ENCODE data around the gene IQCK.

IQCK gene

DNA sequence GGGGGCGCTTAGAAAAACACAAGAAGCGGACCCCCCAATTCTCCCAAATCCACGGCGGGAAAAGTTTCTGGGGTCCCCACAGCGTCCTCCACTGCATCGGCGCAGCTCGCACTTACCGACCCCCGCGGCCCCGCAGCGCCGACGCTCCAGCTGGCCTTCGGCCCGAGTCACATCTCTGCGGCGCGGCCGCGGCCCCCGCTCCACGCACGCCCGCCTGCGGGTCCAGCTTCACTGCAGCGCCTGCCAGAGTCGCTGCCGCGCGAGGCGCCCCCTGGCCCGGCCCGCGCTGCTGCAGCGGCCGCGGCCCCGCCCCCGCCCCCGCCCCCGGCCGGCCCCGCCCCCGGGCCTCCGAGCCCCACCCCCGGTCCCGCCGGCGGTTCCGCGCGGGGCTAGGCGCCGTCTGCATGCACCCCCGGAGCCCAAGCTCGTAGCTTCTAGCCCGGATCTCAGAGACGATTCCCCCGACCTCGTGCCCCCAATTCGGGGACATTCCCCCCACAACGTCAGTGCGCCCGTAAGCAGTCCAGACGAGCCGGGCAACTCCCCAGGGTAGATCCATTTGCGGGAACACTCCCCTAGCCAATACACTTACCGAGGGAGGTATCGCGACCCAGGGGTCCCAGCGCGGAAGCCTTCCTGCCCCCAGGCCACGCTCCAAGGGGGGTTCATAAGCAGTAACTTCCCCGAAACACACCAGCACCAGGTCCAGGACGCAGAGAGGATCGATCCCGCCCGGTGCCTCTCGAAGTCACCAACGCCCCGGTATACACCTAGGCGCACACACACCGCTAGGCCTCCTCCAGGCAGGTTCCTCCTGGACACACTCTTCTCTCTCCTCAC, 166.8 kb downstream of the IQCK start, which contains the start of gene GPRC5B:
GPRC5B (minus strand) TSS at position 238 of the 840 bp plus-strand sequence. CDS start 12,003 bp downstream, outside the sequence.
- peak; percentile 55 for DNase-seq (ENCODE audit: low spot score)

DNA sequence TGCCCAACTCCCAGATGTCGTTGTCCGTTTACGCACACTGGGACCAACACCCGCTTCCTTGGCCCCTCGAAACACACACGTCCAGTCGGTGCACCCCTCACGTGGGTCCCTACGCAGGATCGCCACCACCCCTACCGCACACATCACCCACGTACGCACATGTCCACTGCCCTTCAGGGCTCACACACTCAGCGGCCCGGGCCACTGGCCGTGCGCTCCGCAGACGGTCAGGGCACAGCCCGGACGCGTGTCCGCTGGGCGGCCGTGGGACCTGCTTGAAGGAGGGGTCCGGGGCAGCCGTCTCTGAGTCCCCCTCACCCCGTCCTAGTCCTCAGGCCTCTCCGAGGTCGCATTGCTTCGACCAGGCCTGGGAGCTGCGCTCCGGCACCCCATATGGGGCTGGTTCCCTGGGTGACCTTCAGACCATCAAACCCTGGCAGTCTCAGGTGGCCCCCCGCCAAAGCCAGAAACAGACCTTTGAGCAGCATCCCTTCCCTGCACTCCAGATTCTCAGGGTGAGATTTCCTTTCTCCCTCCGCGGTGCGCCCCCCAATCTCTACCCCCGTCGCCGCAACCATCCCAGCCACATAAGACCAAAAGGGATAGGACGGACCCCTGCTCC, 167.5 kb downstream of the IQCK start:
- no peak for DNase-seq (ENCODE audit: low spot score)

DNA sequence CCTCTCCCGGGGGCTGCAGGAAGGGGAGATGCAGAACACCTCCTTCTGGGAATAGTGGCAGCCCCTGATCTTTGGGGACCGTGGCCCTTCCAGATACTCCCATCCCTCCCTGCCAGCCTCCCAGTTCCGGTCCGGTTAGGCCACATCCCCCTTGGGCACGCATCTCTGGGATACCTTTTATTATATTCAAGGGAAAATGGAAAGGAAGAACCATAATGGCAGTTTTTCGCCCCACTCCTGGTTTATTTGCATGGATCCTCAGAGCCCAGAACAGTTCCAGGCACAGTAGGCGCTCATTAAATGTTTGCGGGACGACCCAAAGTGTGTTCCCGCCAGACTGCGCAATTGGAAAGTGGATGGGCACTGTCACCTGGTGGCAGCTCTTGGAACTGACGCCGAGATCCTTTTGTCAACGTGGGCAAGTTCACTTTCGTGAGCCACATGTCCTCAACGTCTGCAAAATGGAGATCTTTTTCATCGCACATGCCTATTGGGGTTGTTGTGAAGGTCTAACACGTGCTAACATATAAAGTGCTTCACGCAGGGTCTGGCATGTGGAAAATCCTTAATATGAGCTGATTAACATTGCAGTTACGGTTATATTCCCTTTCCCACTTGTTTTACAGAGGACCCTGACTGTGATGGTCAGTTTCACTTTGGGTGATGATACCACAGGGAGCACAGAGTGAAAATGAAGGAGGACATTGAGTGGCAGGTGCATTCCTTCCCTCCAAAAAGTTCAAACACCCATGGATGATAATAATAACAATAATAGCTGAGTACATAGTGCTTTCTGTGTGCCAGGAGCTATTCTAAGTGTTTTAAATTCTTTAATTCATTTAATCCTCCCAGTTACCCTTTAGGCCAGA, 168.2 kb downstream of the IQCK start:
- peak; percentile 71 for DNase-seq (ENCODE audit: low spot score)

DNA sequence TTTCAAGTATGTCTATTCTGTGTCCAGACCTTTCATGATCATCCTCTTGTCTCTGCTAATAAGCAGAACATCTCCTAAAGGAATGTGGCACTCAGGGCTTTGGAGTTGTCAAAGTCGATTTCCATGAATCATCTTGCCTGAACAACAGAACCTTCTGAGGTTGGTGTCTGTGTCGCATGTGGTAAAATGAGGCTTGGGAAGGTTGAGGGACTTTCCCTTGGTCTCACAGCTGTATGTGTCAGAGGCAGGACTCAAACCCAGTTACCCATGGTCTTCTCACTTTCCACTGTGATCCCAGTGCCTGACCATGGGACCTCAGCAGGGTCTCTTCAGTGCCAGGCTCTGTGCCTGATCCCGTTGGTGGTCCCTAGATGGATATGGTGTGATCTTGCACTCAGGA, 170.8 kb downstream of the IQCK start:
- no peak for DNase-seq (ENCODE audit: low spot score)

DNA sequence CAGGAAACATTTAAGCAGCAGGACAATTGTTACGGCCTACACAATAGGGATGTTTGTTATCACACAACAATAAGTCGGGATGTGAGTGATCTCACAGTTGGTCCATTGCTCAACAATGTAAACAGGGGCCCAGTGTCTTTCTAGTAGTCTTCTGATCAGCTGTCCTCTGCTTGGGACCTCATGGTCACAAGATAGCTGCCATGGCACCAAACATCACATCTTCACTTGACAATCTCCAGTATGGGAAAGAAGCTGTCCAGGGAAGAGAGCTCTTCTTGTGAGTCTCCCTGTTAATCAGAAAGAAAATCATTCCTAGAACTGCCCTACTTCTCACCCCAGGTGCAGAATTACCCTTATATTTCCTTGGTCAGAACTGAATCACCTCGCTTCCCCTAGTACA, 172.8 kb downstream of the IQCK start:
- no peak for DNase-seq (ENCODE audit: low spot score)

DNA sequence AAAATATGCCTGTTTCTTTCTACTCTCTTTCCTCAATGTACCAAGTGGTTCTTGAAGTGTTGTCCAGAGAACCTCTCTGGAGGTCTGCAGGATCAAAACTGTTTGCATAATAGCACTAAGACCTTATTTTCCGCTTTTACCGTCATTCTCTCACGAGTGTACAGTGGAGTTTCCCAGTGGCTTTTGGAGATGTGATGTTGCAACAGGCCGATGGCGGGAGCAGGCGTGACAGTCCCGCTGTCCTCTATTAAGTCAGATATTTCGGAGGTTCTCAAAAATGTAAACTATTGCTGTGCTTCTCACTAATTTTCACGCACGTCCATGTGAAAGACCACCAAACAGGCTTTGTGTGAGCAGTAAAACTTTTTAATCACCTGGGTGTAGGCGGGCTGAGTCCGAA, 174.8 kb downstream of the IQCK start:
- DNase-seq (ENCODE audit: low spot score): no peak

DNA sequence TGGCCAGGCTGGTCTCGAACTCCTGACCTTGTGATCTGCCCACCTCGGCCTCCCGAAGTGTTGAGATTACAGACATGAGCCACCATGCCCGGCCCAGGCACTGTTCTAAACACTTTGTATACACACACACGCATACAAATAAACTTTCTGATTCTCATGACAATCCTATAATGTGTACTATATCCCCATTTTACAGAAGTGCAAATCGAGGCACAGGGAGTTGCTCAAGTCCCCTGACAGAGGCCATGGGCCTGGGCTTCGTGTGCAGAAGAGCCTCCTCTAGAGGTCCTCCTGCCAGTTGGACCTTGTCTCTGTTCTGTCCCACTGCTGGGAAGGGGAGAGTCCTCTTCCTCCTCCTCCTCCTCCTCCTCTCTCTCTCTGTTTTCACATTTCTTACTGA, 176.5 kb downstream of the IQCK start:
- DNase-seq (ENCODE audit: low spot score): no peak

DNA sequence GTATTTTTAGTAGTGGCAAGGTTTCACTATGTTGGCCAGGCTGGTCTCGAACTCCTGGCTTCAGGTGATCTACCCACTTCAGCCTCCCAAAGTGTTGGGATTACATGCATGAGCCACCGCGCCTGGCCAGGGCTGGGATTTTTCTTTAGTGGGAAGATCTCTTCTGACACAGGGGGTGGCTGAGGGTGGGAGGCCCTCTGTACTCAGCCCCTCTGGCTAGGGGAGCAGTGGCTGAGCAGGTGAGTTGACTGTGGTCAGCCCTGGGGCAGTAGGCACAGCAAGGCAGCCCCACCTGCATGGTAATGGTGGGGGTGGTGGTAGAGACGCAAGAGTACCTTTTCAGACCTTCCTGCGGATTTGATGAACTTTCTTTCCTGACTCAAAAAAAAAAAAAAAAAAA, 178.9 kb downstream of the IQCK start:
- no peak for DNase-seq (ENCODE audit: low spot score)

DNA sequence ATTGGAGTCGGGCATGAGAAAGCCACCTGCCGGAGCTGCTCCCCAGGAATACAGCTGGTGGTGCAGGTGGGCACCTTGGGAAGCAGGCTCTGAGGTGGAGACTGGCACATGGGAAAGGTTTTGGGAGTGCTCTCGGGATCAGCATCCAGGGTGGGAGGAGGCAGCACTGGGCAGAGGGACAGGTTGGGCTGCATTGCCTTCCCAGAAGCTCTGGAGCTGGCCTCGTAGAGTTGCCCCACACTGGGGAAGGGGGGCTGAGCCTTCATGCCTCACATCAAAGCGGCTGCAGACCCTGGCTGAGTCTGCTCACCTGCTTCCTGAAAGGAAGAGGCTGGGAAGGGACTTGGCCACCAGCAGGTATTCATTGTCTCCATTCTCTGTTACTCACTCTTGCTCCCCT, 180.1 kb downstream of the IQCK start:
- no peak for DNase-seq (ENCODE audit: low spot score)

DNA sequence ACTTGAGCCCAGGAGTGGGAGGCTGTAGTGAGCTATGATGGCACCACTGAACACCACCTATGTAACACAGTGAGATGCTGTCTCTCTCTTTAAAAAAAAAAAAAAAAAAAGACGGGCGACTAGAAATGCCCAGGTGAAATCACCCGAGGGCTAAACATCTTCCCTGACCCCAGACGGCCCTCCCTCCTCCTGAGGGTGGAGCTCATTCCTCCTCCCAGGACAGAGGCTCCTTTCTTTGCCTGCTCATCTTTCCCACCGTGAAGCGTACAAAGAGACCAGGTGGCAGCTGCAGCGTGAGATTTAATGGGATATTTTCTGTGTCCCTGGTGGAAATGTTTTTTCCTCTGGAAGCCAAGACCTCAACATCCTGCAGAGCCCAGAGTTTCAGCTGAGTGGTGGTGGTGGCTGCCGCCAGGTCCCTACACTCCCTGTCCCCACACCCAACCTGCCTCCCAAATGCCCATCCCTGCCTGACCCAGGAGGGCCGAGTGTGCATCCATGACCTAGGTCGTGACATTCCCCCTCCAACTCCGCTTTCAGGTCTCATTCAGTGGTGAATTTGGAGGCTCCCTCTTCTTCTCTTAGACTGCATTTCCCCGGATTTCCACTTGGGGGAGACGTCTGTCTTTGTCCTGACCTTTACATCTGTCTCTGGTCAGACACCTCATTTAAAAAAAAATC, 181.0 kb downstream of the IQCK start:
- peak; percentile 69 for DNase-seq (ENCODE audit: low spot score)

DNA sequence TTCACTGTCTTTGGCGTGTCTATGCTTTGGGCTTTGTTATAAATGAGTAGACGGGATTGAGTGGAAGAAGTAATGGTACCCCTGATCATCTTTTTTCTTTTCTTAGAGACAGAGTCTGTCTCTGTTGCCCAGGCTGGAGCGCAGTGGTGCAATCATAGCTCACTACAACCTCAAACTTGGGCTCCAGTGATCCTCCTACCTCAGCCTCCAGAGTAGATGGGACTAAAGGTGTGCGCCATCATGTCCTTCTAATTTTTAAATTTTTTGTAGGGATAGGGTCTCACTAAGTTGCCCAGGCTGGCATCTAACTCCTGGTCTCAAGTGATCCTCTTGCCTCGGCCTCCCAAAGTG, 181.5 kb downstream of the IQCK start:
- DNase-seq (ENCODE audit: low spot score): no peak

DNA sequence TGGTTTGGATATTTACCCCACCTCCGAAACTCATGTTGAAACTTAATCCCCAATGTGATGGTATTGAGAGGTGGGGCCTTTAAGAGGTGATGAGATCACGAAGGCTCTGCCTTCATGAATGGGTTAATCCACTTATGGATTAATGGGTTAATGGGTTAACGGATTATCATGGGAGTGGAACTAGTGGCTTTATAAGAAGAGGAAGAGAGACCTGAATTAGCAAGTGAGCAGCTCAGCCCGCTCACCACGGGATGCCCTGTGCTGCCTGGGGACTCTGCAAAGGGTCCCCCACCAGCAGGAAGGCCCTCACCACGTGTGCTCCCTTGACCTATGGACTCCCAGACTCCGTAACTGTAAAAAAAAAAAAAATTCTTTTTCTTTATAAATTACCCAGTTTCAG, 183.1 kb downstream of the IQCK start:
- no peak for DNase-seq (ENCODE audit: low spot score)

DNA sequence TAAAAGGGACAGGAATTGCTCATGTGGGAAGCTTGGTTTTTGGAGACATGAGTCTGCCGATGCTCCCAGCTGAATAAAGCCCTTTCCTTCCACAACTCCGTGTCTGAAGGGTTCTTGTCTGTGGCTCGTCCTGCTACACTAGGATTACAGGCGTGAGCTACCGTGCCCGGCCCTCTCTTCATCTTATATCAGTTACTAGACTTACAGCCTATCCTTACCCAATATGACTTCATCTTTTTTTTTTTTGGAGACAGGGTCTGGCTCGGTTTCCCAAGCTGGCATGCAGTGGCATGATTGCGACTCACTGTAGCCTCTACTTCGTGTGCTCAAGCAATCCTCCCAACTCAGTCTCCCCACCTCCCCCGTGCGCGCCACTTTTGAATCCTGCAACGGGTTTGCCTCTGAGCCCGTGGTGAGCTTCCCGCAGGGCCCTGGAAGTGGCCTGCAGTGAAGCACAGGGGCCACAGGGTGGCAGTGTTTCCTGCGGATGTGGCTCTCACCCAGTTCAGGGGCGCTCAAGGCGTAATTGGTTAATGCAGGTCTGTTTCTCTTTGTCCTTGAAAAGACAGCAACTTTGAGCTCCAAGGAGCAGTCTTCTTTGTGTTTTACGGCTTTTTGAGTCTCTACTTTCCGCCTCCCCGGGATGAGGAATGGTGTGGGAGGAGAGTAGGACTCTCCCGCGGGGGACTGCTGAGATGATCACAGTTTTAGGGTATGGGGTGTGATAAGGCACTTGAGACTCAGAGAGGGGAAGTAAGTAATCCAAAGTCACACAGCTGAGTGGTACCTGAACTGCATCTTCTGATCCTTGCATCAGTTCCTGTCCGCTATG, 189.3 kb downstream of the IQCK start:
- peak; percentile 85 for DNase-seq (ENCODE audit: low spot score)
